ENCODE data around the gene KCNQ5.

The KCNQ5 gene

DNA sequence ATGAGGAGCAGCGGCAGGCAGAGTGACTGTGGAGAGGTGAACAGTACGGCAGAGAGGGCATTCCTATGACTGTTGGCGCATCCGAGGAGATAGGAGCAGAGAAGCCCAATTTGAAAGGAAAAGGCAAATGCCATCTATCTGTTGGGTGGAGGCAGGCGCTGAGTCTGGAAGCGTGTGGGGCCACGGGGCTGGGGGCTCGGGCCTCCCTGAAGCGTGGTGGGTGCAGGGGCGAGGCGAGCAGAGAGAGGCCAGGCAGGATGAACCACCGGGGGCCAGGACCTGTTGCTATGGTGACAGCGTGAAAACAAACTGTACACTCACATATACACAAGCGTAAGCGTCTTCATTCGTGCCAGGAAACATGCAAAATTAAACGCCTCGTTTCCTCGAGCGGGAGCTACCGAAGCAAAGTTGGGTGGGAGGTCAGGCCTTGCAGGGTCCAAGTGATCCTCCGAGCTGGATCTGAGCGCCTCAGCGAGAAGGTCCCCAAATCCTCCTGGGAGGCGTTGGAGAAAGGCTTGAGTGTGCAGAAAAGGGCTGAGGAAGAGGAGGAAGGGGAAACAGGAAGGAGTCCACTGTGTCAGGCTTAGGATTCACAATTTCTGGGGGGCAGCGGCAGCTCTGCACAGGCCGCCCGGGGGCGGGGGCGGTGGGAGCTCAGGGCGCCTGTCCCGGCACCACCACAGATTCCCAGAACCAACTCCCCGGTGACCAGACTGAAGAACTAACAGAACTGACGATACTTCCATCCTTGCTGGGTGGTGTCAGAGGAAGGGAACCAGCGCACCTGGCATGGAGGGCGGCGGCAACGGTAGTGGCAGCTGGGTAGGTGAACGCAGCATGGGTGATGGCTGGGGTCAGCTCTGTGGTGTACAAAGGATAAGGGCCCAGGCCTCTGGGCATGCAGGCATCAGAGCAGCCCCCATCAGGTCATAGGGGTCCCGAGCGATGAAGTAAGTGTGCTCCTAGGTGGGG, 535.2 kb downstream of the KCNQ5 start:
- Histone ChIP-seq H3K4me1 (no peaks in the 10 kb centered on the region), H3K9me3 (ENCODE audit: control insufficient read depth, low read length) (no peaks in the 10 kb centered on the region), H3K79me2 (no peaks in the 10 kb centered on the region), H3K36me3 (ENCODE audit: control insufficient read depth, insufficient read depth, low read length) (no peaks in the 10 kb centered on the region), H3K27ac (no peak overlapping the region), H2AFZ (no peak overlapping the region), H3K27me3 (ENCODE audit: control insufficient read depth, insufficient read depth, low read length) (no peaks in the 10 kb centered on the region), H3K4me2 (ENCODE audit: low read length) (no peak overlapping the region), H3K9ac (no peak overlapping the region), H3K4me3 (ENCODE audit: low read depth, low read length) (no peak overlapping the region)
- TF ChIP-seq, protein P1, sequence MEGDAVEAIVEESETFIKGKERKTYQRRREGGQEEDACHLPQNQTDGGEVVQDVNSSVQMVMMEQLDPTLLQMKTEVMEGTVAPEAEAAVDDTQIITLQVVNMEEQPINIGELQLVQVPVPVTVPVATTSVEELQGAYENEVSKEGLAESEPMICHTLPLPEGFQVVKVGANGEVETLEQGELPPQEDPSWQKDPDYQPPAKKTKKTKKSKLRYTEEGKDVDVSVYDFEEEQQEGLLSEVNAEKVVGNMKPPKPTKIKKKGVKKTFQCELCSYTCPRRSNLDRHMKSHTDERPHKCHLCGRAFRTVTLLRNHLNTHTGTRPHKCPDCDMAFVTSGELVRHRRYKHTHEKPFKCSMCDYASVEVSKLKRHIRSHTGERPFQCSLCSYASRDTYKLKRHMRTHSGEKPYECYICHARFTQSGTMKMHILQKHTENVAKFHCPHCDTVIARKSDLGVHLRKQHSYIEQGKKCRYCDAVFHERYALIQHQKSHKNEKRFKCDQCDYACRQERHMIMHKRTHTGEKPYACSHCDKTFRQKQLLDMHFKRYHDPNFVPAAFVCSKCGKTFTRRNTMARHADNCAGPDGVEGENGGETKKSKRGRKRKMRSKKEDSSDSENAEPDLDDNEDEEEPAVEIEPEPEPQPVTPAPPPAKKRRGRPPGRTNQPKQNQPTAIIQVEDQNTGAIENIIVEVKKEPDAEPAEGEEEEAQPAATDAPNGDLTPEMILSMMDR (IDR thresholded peaks at IDR 0.05) = no peak

DNA sequence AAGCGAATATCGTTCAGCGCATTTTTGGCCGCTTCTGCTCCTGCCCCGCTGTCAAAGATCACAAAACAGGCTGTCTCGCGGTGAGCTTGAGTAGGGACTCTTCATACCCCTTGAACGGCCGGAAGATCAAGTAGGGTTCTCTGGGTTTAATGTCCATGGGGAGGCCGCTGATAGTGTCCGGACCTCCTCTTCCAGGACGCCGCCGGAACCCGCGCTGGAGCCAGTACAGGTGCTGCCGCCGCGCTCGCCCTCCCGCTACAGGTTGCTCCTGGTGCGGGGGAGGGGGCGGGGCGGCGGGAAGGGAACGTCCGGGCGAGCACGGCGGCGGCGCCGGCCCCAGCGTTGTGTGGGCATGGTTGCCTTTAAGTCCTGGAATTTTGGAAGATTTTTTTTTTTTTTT, 536.0 kb downstream of the KCNQ5 start:
- no peaks in the 10 kb centered on the region for H3K79me2 ChIP-seq
- H3K4me1 ChIP-seq = no peaks in the 10 kb centered on the region
- no peak overlapping the region for H2AFZ ChIP-seq
- H3K4me2 ChIP-seq (ENCODE audit: low read length) = no peak overlapping the region
- no peak overlapping the region for H3K27ac ChIP-seq
- no peaks in the 10 kb centered on the region for H3K9me3 ChIP-seq (ENCODE audit: control insufficient read depth, low read length)
- no peak overlapping the region for H3K4me3 ChIP-seq (ENCODE audit: low read depth, low read length)
- TF ChIP-seq, protein P1 (IDR thresholded peaks at IDR 0.05) = no peak
- no peak overlapping the region for H3K9ac ChIP-seq
- H3K27me3 ChIP-seq (ENCODE audit: control insufficient read depth, insufficient read depth, low read length) = no peaks in the 10 kb centered on the region
- no peaks in the 10 kb centered on the region for H3K36me3 ChIP-seq (ENCODE audit: control insufficient read depth, insufficient read depth, low read length)

DNA sequence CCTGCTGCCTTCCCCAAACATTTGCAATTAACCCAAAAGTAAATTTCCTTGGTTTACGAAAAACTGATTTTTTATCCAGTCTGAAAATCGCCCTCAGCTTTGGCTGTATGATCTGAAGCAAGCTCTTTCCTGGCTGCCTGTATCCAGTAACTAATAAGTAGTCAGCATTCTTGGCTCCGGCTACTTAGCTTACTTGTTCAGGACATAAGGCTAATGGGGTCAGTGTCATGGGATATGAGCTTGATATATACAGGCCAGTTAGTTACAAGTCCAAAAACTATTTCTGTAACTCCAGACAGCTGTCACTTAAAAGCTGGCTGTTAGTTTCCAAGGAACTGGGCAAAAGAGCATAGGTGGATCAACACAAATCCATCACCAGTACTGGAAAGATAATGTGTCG, 547.2 kb downstream of the KCNQ5 start:
- H3K79me2 ChIP-seq = no peaks in the 10 kb centered on the region
- TF ChIP-seq, protein P1 (IDR thresholded peaks at IDR 0.05) = no peak
- H3K4me2 ChIP-seq (ENCODE audit: low read length) = no peak overlapping the region
- no peak overlapping the region for H3K9ac ChIP-seq
- no peak overlapping the region for H3K4me3 ChIP-seq (ENCODE audit: low read depth, low read length)
- no peak overlapping the region for H3K27ac ChIP-seq
- H3K27me3 ChIP-seq (ENCODE audit: control insufficient read depth, insufficient read depth, low read length) = no peaks in the 10 kb centered on the region
- no peaks in the 10 kb centered on the region for H3K9me3 ChIP-seq (ENCODE audit: control insufficient read depth, low read length)
- H3K36me3 ChIP-seq (ENCODE audit: control insufficient read depth, insufficient read depth, low read length) = no peaks in the 10 kb centered on the region
- H2AFZ ChIP-seq = no peak overlapping the region
- H3K4me1 ChIP-seq = no peaks in the 10 kb centered on the region

DNA sequence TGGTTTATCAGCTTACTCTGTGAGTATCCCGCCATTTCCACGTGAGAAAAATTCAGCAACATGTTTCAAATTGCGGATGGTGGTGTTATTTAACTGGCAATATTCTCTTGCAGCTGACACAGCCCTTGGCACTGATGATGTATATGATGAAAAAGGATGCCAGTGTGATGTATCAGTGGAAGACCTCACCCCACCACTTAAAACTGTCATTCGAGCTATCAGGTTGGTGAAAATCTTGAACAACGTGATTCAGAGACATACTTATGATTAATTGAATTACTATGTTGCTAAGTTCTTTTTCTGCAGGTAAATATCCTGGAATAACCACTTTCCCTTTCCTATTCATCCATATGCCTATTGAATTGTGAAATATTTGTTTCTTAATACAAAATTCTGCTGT, 547.8 kb downstream of the KCNQ5 start:
- no peak overlapping the region for H3K4me3 ChIP-seq (ENCODE audit: low read depth, low read length)
- H3K4me2 ChIP-seq (ENCODE audit: low read length) = no peak overlapping the region
- no peaks in the 10 kb centered on the region for H3K4me1 ChIP-seq
- no peak overlapping the region for H3K9ac ChIP-seq
- no peaks in the 10 kb centered on the region for H3K36me3 ChIP-seq (ENCODE audit: control insufficient read depth, insufficient read depth, low read length)
- no peak overlapping the region for H3K27ac ChIP-seq
- no peak overlapping the region for H2AFZ ChIP-seq
- no peaks in the 10 kb centered on the region for H3K27me3 ChIP-seq (ENCODE audit: control insufficient read depth, insufficient read depth, low read length)
- no peaks in the 10 kb centered on the region for H3K79me2 ChIP-seq
- H3K9me3 ChIP-seq (ENCODE audit: control insufficient read depth, low read length) = no peaks in the 10 kb centered on the region
- TF ChIP-seq, protein P1 (IDR thresholded peaks at IDR 0.05) = no peak

DNA sequence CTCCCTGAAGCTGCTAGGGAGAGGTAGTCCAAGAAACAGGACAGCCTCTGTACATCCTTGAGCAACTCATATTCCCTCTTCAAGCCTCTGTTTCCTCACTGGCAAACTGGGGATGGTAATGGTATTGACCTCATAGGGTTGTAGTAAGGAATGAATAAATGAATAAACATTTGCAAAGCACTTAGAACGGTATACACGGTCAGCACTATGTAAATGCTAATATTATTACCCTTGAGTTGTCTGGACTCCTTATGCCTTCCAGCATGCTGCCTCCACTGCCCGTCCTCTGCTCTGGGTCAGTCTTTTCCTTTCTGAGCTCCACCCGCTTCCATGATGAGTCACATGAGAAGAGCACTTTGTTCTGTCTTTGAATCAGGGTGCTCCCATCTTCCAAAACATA, 552.8 kb downstream of the KCNQ5 start:
- H3K9ac ChIP-seq = no peak overlapping the region
- no peaks in the 10 kb centered on the region for H3K9me3 ChIP-seq (ENCODE audit: control insufficient read depth, low read length)
- H3K36me3 ChIP-seq (ENCODE audit: control insufficient read depth, insufficient read depth, low read length) = no peaks in the 10 kb centered on the region
- no peak overlapping the region for H3K4me3 ChIP-seq (ENCODE audit: low read depth, low read length)
- H3K79me2 ChIP-seq = no peaks in the 10 kb centered on the region
- H2AFZ ChIP-seq = no peak overlapping the region
- H3K4me1 ChIP-seq = no peaks in the 10 kb centered on the region
- TF ChIP-seq, protein P1 (IDR thresholded peaks at IDR 0.05) = no peak
- H3K27me3 ChIP-seq (ENCODE audit: control insufficient read depth, insufficient read depth, low read length) = no peaks in the 10 kb centered on the region
- H3K4me2 ChIP-seq (ENCODE audit: low read length) = no peak overlapping the region
- no peak overlapping the region for H3K27ac ChIP-seq

Measured in parathyroid adenoma (tissue), 2 donors.